ENCODE measurements around the gene MCHR1. TPM values are rescaled to one million over a fixed set of nuclear protein-coding genes. Genes with fewer than 3 reads are reported as not detected.
"Not testable (repeated sequence)": the region's sequence is repeated elsewhere in the genome, so short reads cannot be mapped to it uniquely, and the experiment has no call there.

Gene MCHR1
- total RNA-seq, 1 donor from 2014 or later: not detected

DNA sequence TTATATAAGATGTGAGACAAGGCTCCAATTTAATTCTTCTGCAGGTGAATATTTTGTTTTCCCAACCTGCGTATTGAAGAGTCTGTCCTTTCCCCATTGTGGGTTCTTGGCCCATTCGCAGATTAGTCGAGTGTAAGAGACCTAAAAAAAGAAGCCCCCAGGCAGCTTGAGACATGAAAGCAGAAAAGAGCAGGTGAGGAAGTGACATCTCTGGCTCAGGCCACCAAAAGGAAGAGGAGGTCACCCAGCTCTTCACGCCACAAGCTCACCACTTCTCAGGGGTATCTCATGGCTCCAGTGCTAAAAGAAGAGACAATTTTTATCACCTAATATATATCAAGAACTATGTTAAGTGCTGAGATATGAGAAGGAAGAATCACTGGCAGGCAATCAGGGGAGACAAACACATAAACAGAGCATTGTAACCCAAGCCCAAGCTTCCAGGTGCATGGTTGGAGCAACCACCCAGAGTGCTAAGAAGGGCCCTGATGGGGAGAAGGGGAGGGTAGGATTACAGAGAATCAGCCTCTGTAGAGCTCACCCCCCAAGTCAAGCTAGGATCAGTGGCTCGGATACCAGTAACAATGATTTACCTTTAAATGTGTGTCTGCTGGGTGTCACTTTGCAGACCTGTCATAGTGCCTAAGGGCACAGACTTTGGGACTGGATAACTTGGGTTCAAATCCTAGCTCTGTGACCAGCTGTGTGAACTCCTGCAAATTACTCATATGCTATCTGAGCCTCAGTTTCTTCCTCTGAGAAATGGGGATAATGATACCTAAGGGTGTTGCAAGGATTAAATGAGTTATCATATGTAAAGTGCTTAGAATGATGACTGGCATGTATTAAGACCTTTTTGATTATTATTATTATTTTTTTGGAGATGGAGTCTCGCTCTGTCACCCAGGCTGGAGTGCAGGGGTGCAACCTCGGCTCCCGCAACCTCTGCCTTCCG is 39.2 kb downstream of the MCHR1 start:
- TF ChIP-seq, protein P1, sequence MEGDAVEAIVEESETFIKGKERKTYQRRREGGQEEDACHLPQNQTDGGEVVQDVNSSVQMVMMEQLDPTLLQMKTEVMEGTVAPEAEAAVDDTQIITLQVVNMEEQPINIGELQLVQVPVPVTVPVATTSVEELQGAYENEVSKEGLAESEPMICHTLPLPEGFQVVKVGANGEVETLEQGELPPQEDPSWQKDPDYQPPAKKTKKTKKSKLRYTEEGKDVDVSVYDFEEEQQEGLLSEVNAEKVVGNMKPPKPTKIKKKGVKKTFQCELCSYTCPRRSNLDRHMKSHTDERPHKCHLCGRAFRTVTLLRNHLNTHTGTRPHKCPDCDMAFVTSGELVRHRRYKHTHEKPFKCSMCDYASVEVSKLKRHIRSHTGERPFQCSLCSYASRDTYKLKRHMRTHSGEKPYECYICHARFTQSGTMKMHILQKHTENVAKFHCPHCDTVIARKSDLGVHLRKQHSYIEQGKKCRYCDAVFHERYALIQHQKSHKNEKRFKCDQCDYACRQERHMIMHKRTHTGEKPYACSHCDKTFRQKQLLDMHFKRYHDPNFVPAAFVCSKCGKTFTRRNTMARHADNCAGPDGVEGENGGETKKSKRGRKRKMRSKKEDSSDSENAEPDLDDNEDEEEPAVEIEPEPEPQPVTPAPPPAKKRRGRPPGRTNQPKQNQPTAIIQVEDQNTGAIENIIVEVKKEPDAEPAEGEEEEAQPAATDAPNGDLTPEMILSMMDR (IDR thresholded peaks at IDR 0.05): no peak
- intact Hi-C loops (cut with DNase I): no loop called here
- no peaks in the 10 kb centered on the region for H3K9me3 ChIP-seq

DNA sequence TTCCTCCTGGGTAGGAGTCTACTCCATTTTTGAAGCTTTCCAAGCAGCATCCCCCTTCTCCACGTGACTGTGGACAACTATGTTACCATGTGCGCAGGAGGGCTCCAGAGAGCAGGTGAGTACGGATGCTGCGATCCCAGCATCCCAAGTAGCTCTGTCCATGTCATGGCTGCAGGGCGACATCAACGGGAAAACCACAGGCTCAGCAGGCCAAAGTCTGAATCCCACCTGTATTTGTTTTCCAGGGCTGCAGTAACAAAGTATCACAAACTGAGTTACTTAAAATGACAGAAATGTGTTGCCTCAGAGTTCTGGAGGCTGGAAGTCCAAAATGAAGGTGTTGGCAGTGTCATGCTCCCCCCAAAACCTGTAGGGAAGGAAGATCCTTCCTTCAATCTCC is 40.3 kb downstream of the MCHR1 start:
- Histone ChIP-seq H3K27me3 (no peaks in the 10 kb centered on the region), H3K9me3 (no peaks in the 10 kb centered on the region), H3K36me3 (no peaks in the 10 kb centered on the region), H3K27ac (no peak overlapping the region), H3K4me1 (peaks cover 0 to 10% of the 10 kb centered on the region in 2 donors), H3K4me3 (no peak overlapping the region)
- DNase-seq (ENCODE audit: low spot score in 2 of 2): no peak
- TF ChIP-seq, protein P1 (IDR thresholded peaks at IDR 0.05): no peak
- intact Hi-C loops (cut with DNase I): no loop called here

More for the DNA sequence above, 39.2 kb downstream of the MCHR1 start:
- H3K4me1 ChIP-seq: peaks cover 0 to 10% of the 10 kb centered on the region in 2 donors
- no peaks in the 10 kb centered on the region for H3K36me3 ChIP-seq
- no peak overlapping the region for H3K4me3 ChIP-seq
- H3K27ac ChIP-seq: no peak overlapping the region
- no peak for DNase-seq (ENCODE audit: low spot score in 2 of 2)
- H3K27me3 ChIP-seq: no peaks in the 10 kb centered on the region

DNA sequence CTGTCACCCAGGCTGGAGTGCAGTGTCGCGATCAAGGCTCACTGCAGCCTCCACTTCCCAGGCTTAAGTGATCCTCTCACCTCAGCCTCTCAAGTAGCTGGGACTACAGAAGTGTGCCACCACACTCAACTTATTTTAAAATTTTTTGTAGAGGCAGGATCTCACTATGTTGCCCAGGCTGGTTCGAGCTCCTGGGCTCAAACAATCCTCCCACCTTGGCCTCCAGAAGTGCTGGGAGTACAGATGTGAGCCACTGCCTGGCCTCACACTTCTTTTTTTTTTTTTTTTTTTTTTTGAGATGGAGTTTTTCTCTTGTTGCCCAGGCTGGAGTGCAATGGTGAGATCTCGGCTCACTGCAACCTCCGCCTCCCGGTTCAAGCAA is 40.9 kb downstream of the MCHR1 start:
- H3K4me3 ChIP-seq; DNase-seq (ENCODE audit: low spot score in 2 of 2); intact Hi-C loops (cut with DNase I); H3K27me3 ChIP-seq; H3K4me1 ChIP-seq; H3K36me3 ChIP-seq; H3K9me3 ChIP-seq: not testable (repeated sequence)
- H3K27ac ChIP-seq: peak overlapping the region; percentile 55 to 60

DNA sequence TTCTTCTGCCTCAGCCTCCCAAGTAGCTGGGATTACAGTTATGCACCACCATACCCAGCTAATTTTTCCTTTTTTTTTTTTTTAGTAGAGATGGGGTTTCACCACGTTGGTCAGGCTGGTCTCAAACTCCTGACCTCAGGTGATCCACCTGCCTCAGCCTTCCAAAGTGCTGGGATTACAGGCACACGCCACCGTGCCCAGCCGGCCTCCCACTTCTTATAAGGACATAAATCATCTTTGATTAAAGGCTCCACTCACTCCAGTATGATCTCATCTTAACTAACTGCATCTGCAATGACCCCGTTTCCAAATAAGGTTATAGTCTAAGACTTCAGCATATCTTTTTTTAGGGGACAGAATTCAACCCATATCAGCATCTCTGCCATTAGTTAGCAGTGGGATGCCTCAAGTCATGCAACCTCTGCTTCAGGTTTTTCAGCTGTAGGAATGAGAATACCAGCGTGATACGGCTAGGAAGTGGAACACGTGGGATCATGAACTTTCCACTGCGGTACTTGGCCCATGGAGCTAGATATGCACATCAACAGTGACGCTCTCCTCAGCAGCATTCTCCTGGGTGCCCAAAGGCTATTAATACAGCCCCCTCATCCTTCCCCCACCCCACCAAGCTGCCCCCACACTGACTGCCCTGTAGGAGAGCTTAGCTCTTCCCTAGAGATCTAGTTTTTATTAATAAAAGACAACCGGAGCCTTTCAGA is 41.4 kb downstream of the MCHR1 start:
- Histone ChIP-seq H3K36me3 (no peaks in the 10 kb centered on the region), H3K4me3 (no peak overlapping the region), H3K27ac (peak overlapping the region; percentile 55 to 60), H3K4me1 (peaks cover 0 to 10% of the 10 kb centered on the region in 2 donors), H3K27me3 (no peaks in the 10 kb centered on the region), H3K9me3 (no peaks in the 10 kb centered on the region)
- TF ChIP-seq, protein P1 (IDR thresholded peaks at IDR 0.05): no peak
- no peak for DNase-seq (ENCODE audit: low spot score in 2 of 2)
- intact Hi-C loops (cut with DNase I): no loop called here

DNA sequence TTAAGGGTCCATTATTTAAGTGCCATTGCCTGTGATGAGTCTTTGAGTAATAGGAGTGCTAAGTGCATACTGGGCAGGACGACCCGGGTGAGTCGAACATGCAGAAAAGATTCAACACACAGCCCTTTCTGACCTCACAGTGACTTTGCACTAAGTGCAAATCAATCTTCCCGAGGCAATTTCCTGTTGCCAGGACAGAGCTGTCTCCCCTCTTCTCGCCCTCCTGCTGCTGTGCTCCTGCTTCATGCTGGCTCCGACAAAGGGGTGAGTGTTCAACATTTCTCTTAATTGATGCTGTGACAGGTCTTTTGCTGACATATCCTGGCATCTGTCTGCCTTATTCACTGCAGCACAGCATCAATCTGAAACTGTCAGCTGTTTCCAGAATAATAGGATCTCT is 42.0 kb downstream of the MCHR1 start:
- Histone ChIP-seq H3K4me3 (no peak overlapping the region), H3K27ac (peak overlapping the region; percentile 55 to 60), H3K4me1 (peaks cover 0 to 10% of the 10 kb centered on the region in 2 donors), H3K9me3 (no peaks in the 10 kb centered on the region), H3K27me3 (no peaks in the 10 kb centered on the region), H3K36me3 (no peaks in the 10 kb centered on the region)
- no peak for DNase-seq (ENCODE audit: low spot score in 2 of 2)
- TF ChIP-seq, protein P1 (IDR thresholded peaks at IDR 0.05): no peak
- intact Hi-C loops (cut with DNase I): no loop called here

DNA sequence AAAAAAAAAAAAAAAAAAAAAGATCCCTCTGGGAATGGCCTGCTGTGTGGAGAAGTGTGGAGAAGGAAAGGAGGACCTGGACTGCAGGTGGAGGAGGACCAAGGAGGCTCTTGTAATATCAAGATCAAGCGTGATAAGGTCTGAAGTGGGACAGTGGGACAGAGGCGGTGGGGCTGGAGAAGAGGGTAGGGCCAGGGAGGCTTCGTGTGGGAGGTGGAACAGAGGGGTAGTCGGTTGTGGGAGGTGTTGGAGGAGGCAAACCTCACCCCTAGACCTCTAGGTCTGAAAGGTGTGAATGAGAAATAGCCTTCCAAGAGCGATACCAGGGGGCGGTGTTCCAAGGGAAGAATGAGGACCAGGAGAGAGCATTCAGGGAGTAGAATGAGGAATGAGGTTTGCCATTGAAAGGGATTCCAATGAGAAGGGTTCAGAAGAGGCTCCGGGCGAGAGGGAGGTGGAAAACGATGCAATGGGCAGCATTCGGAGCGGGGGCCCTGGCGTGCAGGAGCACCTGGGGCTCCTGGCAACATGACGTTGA is 44.2 kb downstream of the MCHR1 start:
- intact Hi-C loops (cut with DNase I): no loop called here
- Histone ChIP-seq H3K36me3 (no peaks in the 10 kb centered on the region), H3K27ac (no peak overlapping the region), H3K9me3 (no peaks in the 10 kb centered on the region), H3K4me3 (no peak overlapping the region), H3K4me1 (peaks cover 0 to 10% of the 10 kb centered on the region in 2 donors), H3K27me3 (no peaks in the 10 kb centered on the region)
- no peak for DNase-seq (ENCODE audit: low spot score in 2 of 2)
- TF ChIP-seq, protein P1 (IDR thresholded peaks at IDR 0.05): no peak

Measured in ascending aorta (tissue), 2 donors.